Body of pancreas (tissue), 4 donors: ENCODE data around the gene CCER1.

Source experiments
- CTCF ChIP-seq, 7 experiments: fragments of 450-650 bp in 4 of 7; fragments of 200-600 bp in 3 of 7; sonication (generic) in 3 of 7; IDR thresholded peaks; one replicate each; pipeline ENCODE4 v1.5.1; 2016 to 2019; ENCODE audit warnings: antibody characterized with exemption in 7 of 7
- POLR2A ChIP-seq, 3 donors: fragments of 450-650 bp; IDR thresholded peaks; one replicate each; pipeline ENCODE4 v1.6.1; 2016; ENCODE audit warnings: antibody characterized with exemption in 3 of 3, mild to moderate bottlenecking in 2 of 3

GRCh38 chr12:90978117-90978770 lies 23.3 kb upstream of the CCER1 start:
- TF ChIP-seq POLR2A (IDR thresholded peaks at IDR 0.05) (no peak), CTCF (IDR thresholded peaks at IDR 0.05) (peak in 6 of 7 experiments; percentile 22 to 72 (median 68))
